ENCODE results near the gene MAOB.

The MAOB gene

DNA sequence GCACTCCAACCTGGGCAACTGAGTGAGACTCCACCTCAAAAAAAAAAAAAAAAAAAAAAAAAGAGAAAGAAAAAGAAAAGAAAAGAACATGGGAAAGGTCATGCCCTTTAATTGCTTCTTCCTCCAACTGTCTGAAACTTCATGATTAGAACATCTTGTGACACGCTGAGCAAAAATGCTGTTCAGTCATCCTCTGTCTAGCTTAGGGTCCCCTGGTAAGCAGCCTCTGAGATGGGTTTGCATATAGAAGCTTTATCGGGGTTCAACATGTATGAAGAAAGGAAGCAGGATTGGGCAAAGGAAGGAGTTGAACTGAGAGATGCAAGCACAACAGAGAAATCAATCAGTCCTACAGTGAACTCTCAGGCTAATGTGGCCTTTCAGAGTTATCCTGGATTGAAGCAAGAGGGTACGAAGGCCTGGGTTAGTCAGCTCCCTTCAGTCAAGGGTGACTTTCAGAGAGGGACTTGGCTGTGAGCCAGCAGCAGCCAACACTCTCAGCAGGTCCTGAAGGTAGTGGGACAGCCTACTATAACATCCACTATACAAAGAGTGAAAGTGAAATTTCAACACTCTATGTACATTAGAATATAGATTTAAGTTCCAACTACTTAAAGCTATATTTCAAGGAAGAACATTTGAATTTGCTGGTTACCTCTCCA is 11.4 kb downstream of the MAOB start:
- DNase-seq (ENCODE audit: low read depth), result no peak
- TF ChIP-seq, protein P1, sequence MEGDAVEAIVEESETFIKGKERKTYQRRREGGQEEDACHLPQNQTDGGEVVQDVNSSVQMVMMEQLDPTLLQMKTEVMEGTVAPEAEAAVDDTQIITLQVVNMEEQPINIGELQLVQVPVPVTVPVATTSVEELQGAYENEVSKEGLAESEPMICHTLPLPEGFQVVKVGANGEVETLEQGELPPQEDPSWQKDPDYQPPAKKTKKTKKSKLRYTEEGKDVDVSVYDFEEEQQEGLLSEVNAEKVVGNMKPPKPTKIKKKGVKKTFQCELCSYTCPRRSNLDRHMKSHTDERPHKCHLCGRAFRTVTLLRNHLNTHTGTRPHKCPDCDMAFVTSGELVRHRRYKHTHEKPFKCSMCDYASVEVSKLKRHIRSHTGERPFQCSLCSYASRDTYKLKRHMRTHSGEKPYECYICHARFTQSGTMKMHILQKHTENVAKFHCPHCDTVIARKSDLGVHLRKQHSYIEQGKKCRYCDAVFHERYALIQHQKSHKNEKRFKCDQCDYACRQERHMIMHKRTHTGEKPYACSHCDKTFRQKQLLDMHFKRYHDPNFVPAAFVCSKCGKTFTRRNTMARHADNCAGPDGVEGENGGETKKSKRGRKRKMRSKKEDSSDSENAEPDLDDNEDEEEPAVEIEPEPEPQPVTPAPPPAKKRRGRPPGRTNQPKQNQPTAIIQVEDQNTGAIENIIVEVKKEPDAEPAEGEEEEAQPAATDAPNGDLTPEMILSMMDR (IDR thresholded peaks at IDR 0.05; ENCODE audit: low read length, missing control alignments), result no peak

DNA sequence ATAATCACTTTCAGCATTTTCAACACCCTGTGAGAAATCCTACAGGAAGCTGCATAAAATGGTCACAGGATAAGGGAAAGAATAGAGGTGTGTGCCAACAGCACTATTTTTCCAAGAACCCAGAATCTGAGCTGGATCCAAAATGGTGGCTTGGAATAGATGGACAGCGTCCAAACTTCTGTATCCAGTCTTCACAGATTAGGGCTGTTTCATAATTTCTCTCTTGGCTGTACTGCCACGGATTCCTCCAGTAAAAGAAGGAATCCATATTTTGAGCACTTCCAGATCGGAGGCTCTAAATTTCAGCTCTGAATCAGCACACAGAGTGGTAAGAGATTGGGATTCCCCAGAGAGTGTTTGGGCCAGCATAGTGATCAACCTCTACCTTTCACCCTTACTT is 12.2 kb downstream of the MAOB start:
- peak; percentile 46 for DNase-seq (ENCODE audit: low read depth)
- no peak overlapping the region for H3K4me3 ChIP-seq (replicated peaks; ENCODE audit: low read depth, low read length)
- TF ChIP-seq, protein P1 (IDR thresholded peaks at IDR 0.05; ENCODE audit: low read length, missing control alignments), result no peak

More for the DNA sequence above, 11.4 kb downstream of the MAOB start:
- no peak overlapping the region for H3K4me3 ChIP-seq (replicated peaks; ENCODE audit: low read depth, low read length)

DNA sequence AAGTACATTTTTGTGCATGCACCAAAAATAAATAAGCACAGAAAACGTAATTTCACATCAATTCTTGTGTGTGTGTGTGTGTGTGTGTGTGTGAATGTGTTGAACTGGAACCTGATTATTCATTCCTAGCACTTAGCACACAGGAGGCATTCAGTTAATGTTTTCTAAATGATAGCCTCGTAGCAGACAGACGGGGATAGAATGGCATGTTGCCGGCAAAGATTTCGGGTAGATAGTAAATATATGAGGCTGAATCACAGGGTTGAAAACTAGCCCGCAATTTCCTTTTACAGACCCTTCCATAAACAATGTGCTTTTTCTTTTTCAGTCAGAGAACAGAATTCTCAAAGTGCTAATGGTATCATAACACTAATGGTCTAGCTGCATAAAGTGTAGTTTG is 13.5 kb downstream of the MAOB start:
- TF ChIP-seq, protein P1 (IDR thresholded peaks at IDR 0.05; ENCODE audit: low read length, missing control alignments), result no peak
- H3K4me3 ChIP-seq (replicated peaks; ENCODE audit: low read depth, low read length), result no peak overlapping the region
- DNase-seq (ENCODE audit: low read depth), result no peak

DNA sequence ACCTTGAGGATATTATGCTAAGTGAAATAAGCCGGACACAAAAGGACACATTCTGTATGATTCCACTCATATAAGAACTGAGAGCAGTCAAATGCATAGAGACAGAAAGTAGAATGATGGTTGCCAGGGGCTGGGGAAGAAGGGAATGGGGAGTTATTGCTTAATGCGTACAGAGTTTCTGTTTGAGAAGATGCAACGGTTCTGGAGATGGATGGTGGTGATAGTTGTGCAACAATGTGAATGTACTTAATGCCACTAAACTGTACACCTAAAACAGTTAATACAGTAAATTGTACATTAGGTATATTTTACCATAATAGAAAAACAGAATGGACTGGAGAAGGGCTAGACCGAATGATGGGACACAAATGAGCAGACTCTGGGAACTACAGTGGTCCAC is 15.8 kb downstream of the MAOB start:
- TF ChIP-seq, protein P1 (IDR thresholded peaks at IDR 0.05; ENCODE audit: low read length, missing control alignments), result no peak
- no peak for DNase-seq (ENCODE audit: low read depth)
- no peak overlapping the region for H3K4me3 ChIP-seq (replicated peaks; ENCODE audit: low read depth, low read length)

DNA sequence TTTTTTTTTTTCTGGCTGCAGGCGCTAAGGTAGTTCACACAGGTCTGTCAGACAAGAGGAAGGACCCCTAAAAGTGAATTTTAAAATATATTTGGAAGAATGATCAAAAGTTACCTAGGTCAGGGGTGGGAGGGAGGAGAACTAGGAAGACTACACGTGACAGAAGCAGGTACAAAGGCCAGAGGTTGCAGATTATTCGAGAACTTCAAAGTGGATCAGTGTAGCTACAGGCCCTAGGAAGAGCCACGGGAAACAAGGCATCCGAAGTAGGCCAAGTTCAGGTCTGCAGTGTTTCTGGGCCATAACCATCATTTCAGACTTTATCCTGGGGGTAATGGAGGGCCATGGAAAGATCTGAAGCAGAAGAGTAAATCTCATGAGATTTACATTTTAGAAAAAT is 16.5 kb downstream of the MAOB start:
- TF ChIP-seq, protein P1 (IDR thresholded peaks at IDR 0.05; ENCODE audit: low read length, missing control alignments), result no peak

DNA sequence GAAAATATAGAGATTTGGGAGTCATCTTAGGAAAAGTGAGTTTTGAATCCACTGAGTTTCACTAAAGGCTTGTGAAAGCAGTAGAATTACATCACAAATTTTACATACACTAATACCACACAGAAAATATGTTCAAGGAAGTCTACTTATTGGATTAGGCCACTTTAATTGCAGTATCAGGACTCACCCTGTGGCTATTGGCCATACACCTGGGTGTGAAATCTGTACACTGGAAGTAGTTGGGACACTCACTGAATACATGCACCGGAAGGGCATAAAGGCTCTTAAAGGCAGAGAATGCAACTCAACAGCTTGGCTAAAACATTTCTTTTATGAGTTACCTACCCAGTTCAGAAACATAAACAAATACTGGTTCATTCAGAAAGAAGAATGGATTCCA is 19.8 kb downstream of the MAOB start:
- TF ChIP-seq, protein P1 (IDR thresholded peaks at IDR 0.05; ENCODE audit: low read length, missing control alignments), result no peak
- no peak overlapping the region for H3K4me3 ChIP-seq (replicated peaks; ENCODE audit: low read depth, low read length)
- DNase-seq (ENCODE audit: low read depth), result no peak

More for the DNA sequence above, 16.5 kb downstream of the MAOB start:
- no peak for DNase-seq (ENCODE audit: low read depth)
- no peak overlapping the region for H3K4me3 ChIP-seq (replicated peaks; ENCODE audit: low read depth, low read length)

DNA sequence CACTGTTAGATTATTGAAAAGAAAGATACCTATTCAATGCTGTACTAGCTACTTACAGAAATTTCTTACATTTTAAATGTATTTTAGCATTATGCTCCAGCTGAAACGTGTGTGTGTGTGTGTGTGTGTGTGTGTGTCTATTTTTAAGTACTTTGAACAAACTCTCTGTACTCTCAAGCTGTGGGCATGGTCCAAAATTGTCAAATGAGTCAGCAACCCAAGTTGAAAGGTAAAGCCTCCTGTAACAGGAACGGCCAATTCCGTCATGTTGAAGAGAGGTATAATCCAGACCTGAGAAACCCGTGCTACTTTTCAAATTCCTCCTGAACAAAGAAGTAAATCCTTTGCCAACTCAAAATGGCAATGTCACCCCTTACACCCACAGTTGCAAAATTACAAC is 20.5 kb downstream of the MAOB start:
- DNase-seq (ENCODE audit: low read depth), result no peak
- TF ChIP-seq, protein P1 (IDR thresholded peaks at IDR 0.05; ENCODE audit: low read length, missing control alignments), result no peak
- H3K4me3 ChIP-seq (replicated peaks; ENCODE audit: low read depth, low read length), result no peak overlapping the region
